H1 (cell line): Measurements from ENCODE around the gene TNFSF15. TPM values are rescaled to one million over a fixed set of nuclear protein-coding genes. Genes with fewer than 3 reads are reported as not detected.

Source experiments
- CTCF ChIA-PET: fragments of 300-600 bp; sonication (Branson Sonifier 250); formaldehyde crosslinking; loops from one replicate; lab custom pipeline; 2021; ENCODE audit not compliant: partially characterized antibody; lab: Charles Lee
- POLR2A ChIA-PET: fragments of 300-600 bp; sonication (Branson Sonifier 250); formaldehyde crosslinking; loops from one replicate; lab custom pipeline; 2021; ENCODE audit warnings: inconsistent platforms; ENCODE audit not compliant: partially characterized antibody; lab: Charles Lee
- DNase-seq, 2 experiments: peaks; one replicate each; pipeline versions ENCODE4 v3.0.0 to v3.0.0-alpha.2; 2010 to 2022; ENCODE audit warnings: low spot score in 2 of 2, low read depth in 1 of 2, mixed read lengths in 1 of 2
- FAIRE-seq: peaks from 2 replicates; lab custom pipeline; 2011; peaks lifted over from hg19 to GRCh38; lab: Jason Lieb, UNC
- H2AFZ ChIP-seq: 2 replicates; pipeline ENCODE4 v1.8.1; 2012; ENCODE audit warnings: low read length, inconsistent platforms
- H2AK5ac ChIP-seq: 2 replicates; pipeline ENCODE4 v1.6.1; 2013; ENCODE audit warnings: low read depth, low read length
- H2BK120ac ChIP-seq: replicated peaks from 2 replicates; pipeline ENCODE3; 2013; ENCODE audit warnings: low read depth, low read length, inconsistent platforms
- H2BK12ac ChIP-seq: 2 replicates; pipeline ENCODE4 v1.6.1; 2013; ENCODE audit warnings: low read depth, low read length
- H2BK15ac ChIP-seq: 2 replicates; pipeline ENCODE4 v1.6.1; 2013; ENCODE audit warnings: low read length
- H2BK20ac ChIP-seq: 2 replicates; pipeline ENCODE4 v1.6.1; 2013; ENCODE audit warnings: low read length
- H2BK5ac ChIP-seq: 2 replicates; pipeline ENCODE4 v1.6.1; 2013; ENCODE audit warnings: low read depth, low read length
- H3K14ac ChIP-seq: 2 replicates; pipeline ENCODE4 v1.6.1; 2013; ENCODE audit warnings: inconsistent platforms; ENCODE audit not compliant: insufficient read length
- H3K18ac ChIP-seq: 2 replicates; pipeline ENCODE4 v1.6.1; 2013; ENCODE audit warnings: low read length; ENCODE audit errors: extremely low read depth
- H3K23ac ChIP-seq: 2 replicates; pipeline ENCODE4 v1.6.1; 2013; ENCODE audit warnings: inconsistent platforms; ENCODE audit not compliant: insufficient read length
- H3K23me2 ChIP-seq: 2 replicates; pipeline ENCODE4 v1.6.1; 2013; ENCODE audit warnings: low read depth, low read length
- H3K27ac ChIP-seq: 2 replicates; pipeline ENCODE4 v1.6.1; 2011; ENCODE audit warnings: low read depth, low read length, inconsistent platforms
- H3K27me3 ChIP-seq, 4 experiments: replicated peaks in 1 of 4; 1 replicate in 1 of 4; 2 replicates in 3 of 4; pipeline versions ENCODE4 v1.6.1 to v1.8.1; 2011 to 2013; ENCODE audit warnings: low read length in 3 of 4, mild to moderate bottlenecking in 3 of 4, inconsistent platforms in 2 of 4, mixed read lengths in 2 of 4, moderate library complexity in 1 of 4; ENCODE audit not compliant: control insufficient read depth in 3 of 4, insufficient read depth in 3 of 4; ENCODE audit errors: extremely low read depth in 1 of 4
- H3K36me3 ChIP-seq, 4 experiments: 2 replicates each; pipeline versions ENCODE4 v1.6.1 to v1.8.1; 2011 to 2013; ENCODE audit warnings: mild to moderate bottlenecking in 4 of 4, low read length in 3 of 4, moderate library complexity in 2 of 4, control low read depth in 1 of 4, inconsistent platforms in 1 of 4; ENCODE audit not compliant: insufficient read depth in 4 of 4, control insufficient read depth in 2 of 4
- H3K4ac ChIP-seq: replicated peaks from 2 replicates; pipeline ENCODE3; 2013; ENCODE audit warnings: low read length, low read depth, mixed read lengths, inconsistent platforms; ENCODE audit not compliant: insufficient read length
- H3K4me1 ChIP-seq, 4 experiments: replicated peaks in 1 of 4; 1 replicate in 1 of 4; 2 replicates in 3 of 4; pipeline versions ENCODE4 v1.6.1 to v1.8.1; 2011 to 2013; ENCODE audit warnings: low read length in 3 of 4, inconsistent platforms in 2 of 4, mixed read lengths in 1 of 4; ENCODE audit not compliant: insufficient read depth in 4 of 4, control insufficient read depth in 3 of 4
- H3K4me2 ChIP-seq, 2 experiments: 2 replicates each; pipeline versions ENCODE4 v1.6.1 to v1.8.1; 2011 to 2013; ENCODE audit warnings: low read depth in 2 of 2, low read length in 2 of 2, control low read depth in 1 of 2, inconsistent platforms in 1 of 2, mild to moderate bottlenecking in 1 of 2; ENCODE audit not compliant: insufficient read depth in 1 of 2
- H3K4me3 ChIP-seq, 4 experiments: fragments of 200-600, 300-600 bp in 1 of 4; sonication (generic), shearing (Covaris generic), sonication (Bioruptor Twin) in 1 of 4; 2 replicates each; pipeline versions ENCODE4 v1.5.1 to v1.8.1; 2011 to 2016; ENCODE audit warnings: low read length in 4 of 4, low read depth in 3 of 4, control low read depth in 2 of 4, inconsistent platforms in 2 of 4, mild to moderate bottlenecking in 2 of 4, mixed read lengths in 1 of 4, moderate library complexity in 1 of 4; ENCODE audit not compliant: insufficient read depth in 2 of 4; ENCODE audit errors: extremely low read depth in 1 of 4
- H3K56ac ChIP-seq: replicated peaks from 2 replicates; pipeline ENCODE3; 2013; ENCODE audit warnings: low read depth, mild to moderate bottlenecking, mixed read lengths, low read length, inconsistent platforms; ENCODE audit not compliant: insufficient read length
- H3K79me1 ChIP-seq: 2 replicates; pipeline ENCODE4 v1.6.1; 2013; ENCODE audit warnings: low read depth, low read length, control low read depth
- H3K79me2 ChIP-seq, 2 experiments: 2 replicates each; pipeline versions ENCODE4 v1.6.1 to v1.8.1; 2012 to 2013; ENCODE audit warnings: low read length in 2 of 2, mild to moderate bottlenecking in 2 of 2, inconsistent platforms in 1 of 2; ENCODE audit not compliant: insufficient read depth in 2 of 2, control insufficient read depth in 1 of 2
- H3K9ac ChIP-seq, 4 experiments: replicated peaks in 1 of 4; 1 replicate in 1 of 4; 2 replicates in 3 of 4; pipeline versions ENCODE4 v1.6.1 to v1.8.1; 2011 to 2013; ENCODE audit warnings: low read depth in 3 of 4, low read length in 3 of 4, control low read depth in 2 of 4, mild to moderate bottlenecking in 2 of 4, moderate library complexity in 2 of 4, inconsistent platforms in 1 of 4; ENCODE audit errors: extremely low read depth in 1 of 4
- H3K9me3 ChIP-seq, 2 experiments: 2 replicates each; pipeline versions ENCODE4 v1.6.1 to v1.8.1; 2012 to 2013; ENCODE audit warnings: mild to moderate bottlenecking in 2 of 2, moderate library complexity in 2 of 2, control low read depth in 1 of 2, inconsistent platforms in 1 of 2, low read depth in 1 of 2, low read length in 1 of 2, mixed read lengths in 1 of 2; ENCODE audit not compliant: insufficient read depth in 2 of 2
- H4K20me1 ChIP-seq, 2 experiments: replicated peaks in 1 of 2; 2 replicates each; pipeline versions ENCODE3 to v1.8.1; 2011 to 2013; ENCODE audit warnings: inconsistent platforms in 2 of 2, low read length in 2 of 2, mild to moderate bottlenecking in 1 of 2; ENCODE audit not compliant: insufficient read depth in 2 of 2, control insufficient read depth in 1 of 2
- H4K5ac ChIP-seq: 2 replicates; pipeline ENCODE4 v1.6.1; 2013; ENCODE audit warnings: low read length, low read depth, mixed read lengths, inconsistent platforms; ENCODE audit not compliant: insufficient read length
- H4K8ac ChIP-seq: 2 replicates; pipeline ENCODE4 v1.8.0; 2013; ENCODE audit warnings: mild to moderate bottlenecking, moderate library complexity, low read length, inconsistent platforms; ENCODE audit not compliant: insufficient read depth; ENCODE audit errors: extremely low read depth
- H4K91ac ChIP-seq: replicated peaks from 2 replicates; pipeline ENCODE3; 2013; ENCODE audit warnings: low read length, mixed read lengths, inconsistent platforms; ENCODE audit not compliant: insufficient read length
- JUND ChIP-seq: IDR thresholded peaks from 2 replicates; pipeline ENCODE4 v1.6.1; 2011; ENCODE audit warnings: mild to moderate bottlenecking, improper control_type of control experiment, low read length
- KDM1A ChIP-seq: fragments of 200-600, 300-600 bp; sonication (generic); IDR thresholded peaks from 2 replicates; pipeline ENCODE4 v1.7.1; 2016; ENCODE audit warnings: mild to moderate bottlenecking, low read length, borderline replicate concordance
- RFX5 ChIP-seq: IDR thresholded peaks from 2 replicates; pipeline ENCODE4 v1.6.1; 2011; ENCODE audit warnings: low read depth, low read length, improper control_type of control experiment, borderline replicate concordance
- SP2 ChIP-seq: IDR thresholded peaks from 2 replicates; pipeline ENCODE4 v1.6.1; 2012; ENCODE audit warnings: mild to moderate bottlenecking, low read length, inconsistent platforms
- TAF7 ChIP-seq: optimal IDR thresholded peaks from 2 replicates; pipeline ENCODE3; 2011; ENCODE audit warnings: low read depth, mild to moderate bottlenecking, inconsistent platforms, low read length, moderate library complexity, borderline replicate concordance
- TEAD4 ChIP-seq: IDR thresholded peaks from 2 replicates; pipeline ENCODE4 v1.6.1; 2012; ENCODE audit warnings: low read depth, low read length, inconsistent platforms, mixed read lengths
- WGBS, 2 experiments: shearing (Covaris generic) in 1 of 2; methylation state at CpG; one replicate each; pipeline versions ENCODE4 v1.1.6 to v1.1.7; 2013 to 2015; ENCODE audit warnings: low lambda C conversion rate in 2 of 2, mixed read lengths in 2 of 2, inconsistent platforms in 1 of 2, low coverage in 1 of 2, missing lambda C conversion rate in 1 of 2; ENCODE audit not compliant: insufficient replicate concordance in 2 of 2, insufficient coverage in 1 of 2, insufficient read length in 1 of 2; ENCODE audit errors: extremely low coverage in 1 of 2, missing lambda C conversion rate in 1 of 2; 5-methylcytosine and 5-hydroxymethylcytosine counted together
- polyA plus RNA-seq, 7 experiments: library from polyadenylated mRNA; depleted of rRNA in 3 of 7; stranded (reverse) in 5 of 7; unstranded in 2 of 7; fragments of >200 nt in 5 of 7; fragments of 200-250 nt in 2 of 7; gene quantifications; 1 replicate in 5 of 7; 2 replicates in 1 of 7; 4 replicates in 1 of 7; pipeline versions ENCODE4 v1.2.1 to v1.2.3, GENCODE V29; 2011 to 2013; ENCODE audit warnings: missing spikeins in 2 of 7, mixed read lengths in 2 of 7
- total RNA-seq: library from RNA; stranded (reverse); fragmentation: NEBNext Ultra II Directional; extraction: Animal tissue kit (Norgen Biotek cat#: 25700); gene quantifications from 2 replicates; pipeline ENCODE4 v1.2.1, GENCODE V29; 2021

TNFSF15 gene
- total and polyA plus RNA-seq, 2 of the 8 experiments (the other 6 are each of a cell fraction or from before 2014, with no cell fraction given): 0.09 to 0.17 TPM

- Histone ChIP-seq H3K79me1 (no peaks in the 10 kb centered on the region), H2BK120ac (no peak overlapping the region), H3K27ac (no peak overlapping the region), H2AK5ac (no peak overlapping the region), H3K9me3 (no peaks in the 10 kb centered on the region), H3K4ac (no peak overlapping the region), H4K8ac (peak overlapping the region; percentile 7; the same call in 1 of the 2 replicates), H3K27me3 (peaks cover 0 to 4% (median 0%) of the 10 kb centered on the region in 4 experiments; a peak in 1 of 7 replicates), H2BK12ac (no peak overlapping the region), H3K36me3 (no peaks in the 10 kb centered on the region), H2BK20ac (no peak overlapping the region), H2BK5ac (peak overlapping the region; percentile 10; the same call in 1 of the 2 replicates), H3K18ac (no peak overlapping the region), H2BK15ac (no peak overlapping the region), H3K4me1 (peaks cover 2 to 10% (median 5%) of the 10 kb centered on the region in 4 experiments; a peak in 6 of 7 replicates), H3K4me3 (no peak overlapping the region), H3K4me2 (peak overlapping the region in 1 of 2 experiments; percentile 18; a peak in 2 of 4 replicates), H3K9ac (no peak overlapping the region), H3K14ac (no peak overlapping the region), H3K79me2 (no peaks in the 10 kb centered on the region), H3K23ac (no peak overlapping the region), H4K5ac (no peak overlapping the region), H4K91ac (no peak overlapping the region), H3K23me2 (no peaks in the 10 kb centered on the region; the same call in 1 of the 2 replicates), H3K56ac (no peak overlapping the region), H2AFZ (no peak overlapping the region), H4K20me1 (no peaks in the 10 kb centered on the region)
- FAIRE-seq (no peak), DNase-seq (peak; percentile 17 to 49)
- TF ChIP-seq KDM1A (no peak), RFX5 (no peak), TEAD4 (no peak), JUND (no peak), TAF7 (no peak), SP2 (no peak)
- POLR2A ChIA-PET: no interaction called here
- CTCF ChIA-PET: interaction anchor here (1.0 to 1.8 kb wide), 2 partner anchors 14 to 108 kb away, joined by 4 to 5 read pairs; no protein-coding TSS in a partner anchor
- WGBS, 2 experiments: 68% methylated on average over 5 of the region's 5 CpGs; no CpG with 5 or more reads in 1 of the 2 experiments
Measured at GRCh38 chr9:114799441-114799840, 6.4 kb downstream of the TNFSF15 start.
